HG03025 (cell line): ENCODE results near the gene SUMF1.
A peak's percentile ranks its signal among the peaks of the same experiment; 100 is the strongest.

ENCODE experiments used
- ATAC-seq: cut with Tn5 transposase; IDR thresholded peaks from one replicate; pipeline ENCODE4 v1.9.1; 2021; ENCODE audit warnings: mild to moderate bottlenecking, moderate library complexity; ENCODE audit not compliant: unreplicated experiment, low FRiP score

SUMF1 gene

GRCh38 chr3:4497843-4498324, 30.8 kb upstream of the SUMF1 start:
- no peak for ATAC-seq

GRCh38 chr3:4497005-4497692, 30.1 kb upstream of the SUMF1 start:
- no peak for ATAC-seq

GRCh38 chr3:4496087-4496452, 29.0 kb upstream of the SUMF1 start:
- ATAC-seq = no peak

GRCh38 chr3:4495294-4496086, 28.4 kb upstream of the SUMF1 start:
- ATAC-seq = no peak

GRCh38 chr3:4494895-4495264, 27.8 kb upstream of the SUMF1 start:
- ATAC-seq = no peak

- no peak for ATAC-seq
Observed at GRCh38 chr3:4493941-4494894, 27.1 kb upstream of the SUMF1 start.

GRCh38 chr3:4493014-4493940, 26.2 kb upstream of the SUMF1 start, which contains the start of gene ITPR1:
TSS of gene ITPR1 (plus strand) at chr3:4493348. CDS start at chr3:4516492, 23,144 bp downstream.
- ATAC-seq = peak; percentile 86

GRCh38 chr3:4492208-4493013, 25.3 kb upstream of the SUMF1 start:
- ATAC-seq = peak; percentile 16

- ATAC-seq = no peak
Observed at GRCh38 chr3:4491855-4492207, 24.8 kb upstream of the SUMF1 start.

- no peak for ATAC-seq
Observed at GRCh38 chr3:4478261-4478660, 11.2 kb upstream of the SUMF1 start.

GRCh38 chr3:4476496-4476895, 9.4 kb upstream of the SUMF1 start:
- no peak for ATAC-seq

- no peak for ATAC-seq
Observed at GRCh38 chr3:4475804-4476203, 8.7 kb upstream of the SUMF1 start.

- peak; percentile 69 for ATAC-seq
Observed at GRCh38 chr3:4474683-4475490, 7.8 kb upstream of the SUMF1 start.

GRCh38 chr3:4472766-4473165, 5.7 kb upstream of the SUMF1 start:
- no peak for ATAC-seq

GRCh38 chr3:4472312-4472711, 5.2 kb upstream of the SUMF1 start:
- no peak for ATAC-seq

- ATAC-seq = no peak
Observed at GRCh38 chr3:4471907-4472306, 4.8 kb upstream of the SUMF1 start.

- ATAC-seq = no peak
Observed at GRCh38 chr3:4467522-4467867, 426 bp upstream of the SUMF1 start.

GRCh38 chr3:4464576-4464975, 2.5 kb downstream of the SUMF1 start:
- ATAC-seq = no peak
